H9 (cell line): ENCODE data around the gene ZDHHC11. TPM values are rescaled to one million over a fixed set of nuclear protein-coding genes. Genes with fewer than 3 reads are reported as not detected.
A peak's percentile ranks its signal among the peaks of the same experiment; 100 is the strongest.
"Not testable (repeated sequence)": the region's sequence is repeated elsewhere in the genome, so short reads cannot be mapped to it uniquely, and the experiment has no call there.

Experiments
- DNase-seq: peaks from one replicate; pipeline ENCODE4 v3.0.0-alpha.2; 2017
- H2AFZ ChIP-seq: one replicate; pipeline ENCODE4 v1.6.1; 2013; ENCODE audit warnings: mild to moderate bottlenecking, low read length, control low read depth, moderate library complexity
- H2AK5ac ChIP-seq: 2 replicates; pipeline ENCODE4 v1.6.1; 2013; ENCODE audit warnings: low read length, control low read depth, mixed read lengths; ENCODE audit not compliant: insufficient read length
- H2BK120ac ChIP-seq: one replicate; pipeline ENCODE4 v1.6.1; 2013; ENCODE audit warnings: low read depth, mild to moderate bottlenecking, low read length, control low read depth, inconsistent platforms; ENCODE audit not compliant: poor library complexity, severe bottlenecking
- H2BK12ac ChIP-seq: 2 replicates; pipeline ENCODE4 v1.6.1; 2013; ENCODE audit warnings: low read length, control low read depth, mixed read lengths, low read depth; ENCODE audit not compliant: insufficient read length
- H2BK15ac ChIP-seq: 2 replicates; pipeline ENCODE4 v1.6.1; 2013; ENCODE audit warnings: low read depth, low read length, control low read depth
- H2BK20ac ChIP-seq: one replicate; pipeline ENCODE4 v1.6.1; 2013; ENCODE audit warnings: low read depth, mild to moderate bottlenecking, low read length, control low read depth, inconsistent platforms; ENCODE audit not compliant: poor library complexity, severe bottlenecking
- H2BK5ac ChIP-seq: 2 replicates; pipeline ENCODE4 v1.6.1; 2013; ENCODE audit warnings: low read length, control low read depth, mixed read lengths; ENCODE audit not compliant: insufficient read length
- H3K14ac ChIP-seq: 2 replicates; pipeline ENCODE4 v1.6.1; 2013; ENCODE audit warnings: low read length, control low read depth; ENCODE audit not compliant: insufficient read depth
- H3K18ac ChIP-seq: 2 replicates; pipeline ENCODE4 v1.6.1; 2013; ENCODE audit warnings: low read depth, mild to moderate bottlenecking, mixed read lengths, low read length, control low read depth; ENCODE audit not compliant: insufficient read length
- H3K23ac ChIP-seq: 2 replicates; pipeline ENCODE4 v1.6.1; 2013; ENCODE audit warnings: low read length, control low read depth, mixed read lengths, low read depth; ENCODE audit not compliant: insufficient read length
- H3K23me2 ChIP-seq: 2 replicates; pipeline ENCODE4 v1.6.1; 2013; ENCODE audit warnings: low read depth, mild to moderate bottlenecking, mixed read lengths, low read length, control low read depth; ENCODE audit not compliant: insufficient read length, poor library complexity, severe bottlenecking
- H3K27ac ChIP-seq: 2 replicates; pipeline ENCODE4 v1.5.1; 2013; ENCODE audit warnings: low read length, control low read depth, mixed read lengths, low read depth; ENCODE audit not compliant: insufficient read length
- H3K27me3 ChIP-seq: 2 replicates; pipeline ENCODE4 v1.6.1; 2013; ENCODE audit warnings: low read length, control low read depth, inconsistent platforms; ENCODE audit not compliant: insufficient read depth
- H3K4ac ChIP-seq: 2 replicates; pipeline ENCODE4 v1.6.1; 2013; ENCODE audit warnings: low read depth, mild to moderate bottlenecking, control low read depth, inconsistent platforms, low read length, moderate library complexity
- H3K4me1 ChIP-seq: 2 replicates; pipeline ENCODE4 v1.6.1; 2013; ENCODE audit warnings: low read length, control low read depth, inconsistent platforms; ENCODE audit not compliant: insufficient read depth
- H3K4me2 ChIP-seq: 2 replicates; pipeline ENCODE4 v1.6.1; 2013; ENCODE audit warnings: low read length, control low read depth, mixed read lengths; ENCODE audit not compliant: insufficient read length, insufficient read depth
- H3K56ac ChIP-seq: 2 replicates; pipeline ENCODE4 v1.6.1; 2013; ENCODE audit warnings: low read depth, mild to moderate bottlenecking, mixed read lengths, low read length, control low read depth; ENCODE audit not compliant: insufficient read length
- H3K79me1 ChIP-seq: 2 replicates; pipeline ENCODE4 v1.6.1; 2013; ENCODE audit warnings: low read depth, mild to moderate bottlenecking, moderate library complexity, low read length, control low read depth, inconsistent platforms; ENCODE audit not compliant: insufficient read depth, poor library complexity, severe bottlenecking
- H3K79me2 ChIP-seq: 2 replicates; pipeline ENCODE4 v1.6.1; 2013; ENCODE audit warnings: low read length, control low read depth, inconsistent platforms; ENCODE audit not compliant: insufficient read depth
- H3K9ac ChIP-seq: 2 replicates; pipeline ENCODE4 v1.6.1; 2013; ENCODE audit warnings: low read length, control low read depth, mixed read lengths; ENCODE audit not compliant: insufficient read length; ENCODE audit errors: extremely low read depth
- H3K9me3 ChIP-seq: one replicate; pipeline ENCODE4 v1.6.1; 2013; ENCODE audit warnings: low read depth, low read length, inconsistent platforms; ENCODE audit not compliant: control insufficient read depth
- H3T11ph ChIP-seq: one replicate; pipeline ENCODE4 v1.6.1; 2013; ENCODE audit warnings: mild to moderate bottlenecking, low read length, control low read depth, inconsistent platforms
- H4K20me1 ChIP-seq: one replicate; pipeline ENCODE4 v1.6.1; 2013; ENCODE audit not compliant: control insufficient read depth, insufficient read length, insufficient read depth
- H4K5ac ChIP-seq: 2 replicates; pipeline ENCODE4 v1.6.1; 2013; ENCODE audit warnings: low read depth, mild to moderate bottlenecking, mixed read lengths, low read length, control low read depth; ENCODE audit not compliant: insufficient read length
- H4K8ac ChIP-seq: replicated peaks from 2 replicates; pipeline ENCODE4 v1.6.1; 2013; ENCODE audit warnings: low read length, control low read depth, mixed read lengths, low read depth; ENCODE audit not compliant: insufficient read length
- H4K91ac ChIP-seq: 2 replicates; pipeline ENCODE4 v1.6.1; 2013; ENCODE audit warnings: low read depth, mild to moderate bottlenecking, moderate library complexity, mixed read lengths, low read length, control low read depth; ENCODE audit not compliant: insufficient read length
- H3K27ac Mint-ChIP-seq, 3 experiments: 2 replicates in 2 of 3; 3 replicates in 1 of 3; pipeline ENCODE4 v1.8.0; 2020 to 2021; ENCODE audit warnings: mixed read lengths in 3 of 3, mild to moderate bottlenecking in 1 of 3, moderate library complexity in 1 of 3
- H3K27me3 Mint-ChIP-seq: 2 replicates; pipeline ENCODE4 v1.8.0; 2021; ENCODE audit warnings: low read depth, mild to moderate bottlenecking, moderate library complexity, mixed read lengths
- H3K36me3 Mint-ChIP-seq, 3 experiments: 2 replicates in 2 of 3; 3 replicates in 1 of 3; pipeline ENCODE4 v1.8.0; 2020 to 2021; ENCODE audit warnings: low read depth in 3 of 3, mixed read lengths in 3 of 3; ENCODE audit not compliant: insufficient read depth in 1 of 3
- H3K4me1 Mint-ChIP-seq, 2 experiments: 2 replicates each; pipeline ENCODE4 v1.8.0; 2020; ENCODE audit warnings: mixed read lengths in 2 of 2
- H3K4me3 Mint-ChIP-seq, 2 experiments: 2 replicates in 1 of 2; 3 replicates in 1 of 2; pipeline ENCODE4 v1.8.0; 2020 to 2021; ENCODE audit warnings: mild to moderate bottlenecking in 2 of 2, mixed read lengths in 2 of 2, moderate library complexity in 1 of 2
- H3K9me3 Mint-ChIP-seq, 2 experiments: 2 replicates in 1 of 2; 3 replicates in 1 of 2; pipeline ENCODE4 v1.8.0; 2020; ENCODE audit warnings: mild to moderate bottlenecking in 2 of 2, mixed read lengths in 2 of 2, moderate library complexity in 1 of 2
- CTCF ChIP-seq: fragments of 200-600 bp; sonication (generic); conservative IDR thresholded peaks from 3 replicates; pipeline ENCODE4 v1.8.0; 2021; ENCODE audit warnings: antibody characterized with exemption, mild to moderate bottlenecking
- WGBS: extraction: QIAGEN DNeasy Blood & Tissue Kit; methylation state at CpG from one replicate; pipeline ENCODE4 v1.1.7; 2013; ENCODE audit warnings: missing lambda C conversion rate, low lambda C conversion rate, mixed read lengths; ENCODE audit not compliant: insufficient read length; ENCODE audit errors: extremely low coverage; 5-methylcytosine and 5-hydroxymethylcytosine counted together
- total RNA-seq: library from RNA; stranded (reverse); gene quantifications from 2 replicates; pipeline ENCODE4 v1.2.1, GENCODE V29; 2021

Gene ZDHHC11
- total RNA-seq, 1 experiment from 2014 or later, result 37.6 TPM

- Histone ChIP-seq H2BK5ac (no peak overlapping the region), H3T11ph (no peak overlapping the region), H4K91ac (no peak overlapping the region), H4K20me1 (no peaks in the 10 kb centered on the region), H3K9me3 (no peaks in the 10 kb centered on the region), H3K79me1 (no peaks in the 10 kb centered on the region), H3K79me2 (no peaks in the 10 kb centered on the region), H2BK20ac (no peak overlapping the region), H3K56ac (no peak overlapping the region), H3K27me3 (no peaks in the 10 kb centered on the region), H2AK5ac (no peak overlapping the region), H3K23me2 (no peaks in the 10 kb centered on the region), H3K23ac (no peak overlapping the region), H3K14ac (no peak overlapping the region), H3K4me2 (no peak overlapping the region), H3K4ac (no peak overlapping the region), H3K9ac (no peak overlapping the region), H2BK120ac (no peak overlapping the region), H3K4me1 (no peaks in the 10 kb centered on the region), H3K18ac (no peak overlapping the region), H4K5ac (no peak overlapping the region), H4K8ac (no peak overlapping the region), H2BK15ac (no peak overlapping the region), H3K27ac (no peak overlapping the region), H2BK12ac (no peak overlapping the region), H2AFZ (no peak overlapping the region)
- DNase-seq, result peak; percentile 9
- Mint-ChIP-seq H3K9me3 (no peaks in the 10 kb centered on the region), H3K36me3 (no peaks in the 10 kb centered on the region), H3K27me3 (peaks cover 4% of the 10 kb centered on the region), H3K4me1 (no peaks in the 10 kb centered on the region), H3K27ac (no peak overlapping the region), H3K4me3 (no peak overlapping the region; a peak in 1 of 5 replicates)
- no CpG with 5 or more reads among the region's 14 CpGs for WGBS
- no peak for TF ChIP-seq CTCF
Measured at GRCh38 chr5:749101-749670, 101.6 kb downstream of the ZDHHC11 start.

GRCh38 chr5:748011-748980, 102.5 kb downstream of the ZDHHC11 start:
- not testable (repeated sequence) for H3T11ph ChIP-seq, H3K9ac ChIP-seq, H3K9me3 ChIP-seq, H4K91ac ChIP-seq, H3K56ac ChIP-seq, H2BK5ac ChIP-seq, H3K79me2 ChIP-seq, H3K4ac ChIP-seq, H2BK20ac ChIP-seq, H3K36me3 Mint-ChIP-seq, H3K4me1 Mint-ChIP-seq, H2AFZ ChIP-seq, H3K27ac ChIP-seq, H3K4me3 Mint-ChIP-seq, H2BK120ac ChIP-seq, H3K27me3 Mint-ChIP-seq, H3K79me1 ChIP-seq, H3K9me3 Mint-ChIP-seq, H3K27me3 ChIP-seq, H3K18ac ChIP-seq, H3K4me1 ChIP-seq, H4K8ac ChIP-seq, H2BK15ac ChIP-seq, H4K20me1 ChIP-seq, H3K14ac ChIP-seq, H2AK5ac ChIP-seq, H4K5ac ChIP-seq, H2BK12ac ChIP-seq, H3K4me2 ChIP-seq, H3K27ac Mint-ChIP-seq, H3K23me2 ChIP-seq, H3K23ac ChIP-seq
- peak; percentile 7 for DNase-seq
- no CpG with 5 or more reads among the region's 18 CpGs for WGBS
